MM.1S (cell line): ENCODE results near the gene FBXL13.

Experiments
- DNase-seq: peaks from one replicate; pipeline ENCODE4 v3.0.0-alpha.2; 2015
- H2AFZ ChIP-seq: fragments of 300-600 bp; sonication (generic); 2 replicates; pipeline ENCODE4 v1.6.0; 2016; ENCODE audit warnings: antibody characterized with exemption, low read length
- H3F3A ChIP-seq: fragments of 300-600 bp; sonication (generic); 2 replicates; pipeline ENCODE4 v1.6.1; 2016; ENCODE audit warnings: mild to moderate bottlenecking, antibody characterized with exemption, low read length, moderate library complexity, mixed read lengths; ENCODE audit not compliant: insufficient read depth
- H3K27ac ChIP-seq: fragments of 300-600 bp; sonication (generic); 2 replicates; pipeline ENCODE4 v1.5.1; 2016; ENCODE audit warnings: mild to moderate bottlenecking, low read length
- H3K27me3 ChIP-seq: fragments of 300-600 bp; sonication (generic); replicated peaks from 2 replicates; pipeline ENCODE4 v1.6.0; 2016; ENCODE audit warnings: low read length; ENCODE audit not compliant: insufficient read depth
- H3K36me3 ChIP-seq: fragments of 300-600 bp; sonication (generic); replicated peaks from 2 replicates; pipeline ENCODE4 v1.6.1; 2016; ENCODE audit warnings: mild to moderate bottlenecking, low read length, mixed read lengths; ENCODE audit not compliant: insufficient read depth
- H3K4me1 ChIP-seq: fragments of 300-600 bp; sonication (generic); 2 replicates; pipeline ENCODE4 v1.6.1; 2016; ENCODE audit warnings: low read length, mixed read lengths
- H3K4me2 ChIP-seq: fragments of 300-600 bp; sonication (generic); 2 replicates; pipeline ENCODE4 v1.6.0; 2016; ENCODE audit warnings: low read depth, low read length
- H3K4me3 ChIP-seq: fragments of 300-600 bp; sonication (generic); 2 replicates; pipeline ENCODE4 v1.5.1; 2016; ENCODE audit warnings: low read length, mixed read lengths
- H3K79me2 ChIP-seq: fragments of 300-600 bp; sonication (generic); 2 replicates; pipeline ENCODE4 v1.6.1; 2016; ENCODE audit warnings: mixed run types, low read length, mixed read lengths
- H3K9ac ChIP-seq: fragments of 300-600 bp; sonication (generic); 2 replicates; pipeline ENCODE4 v1.6.1; 2016; ENCODE audit warnings: low read length, mixed read lengths
- H3K9me2 ChIP-seq: fragments of 300-600 bp; sonication (generic); replicated peaks from 2 replicates; pipeline ENCODE4 v1.6.1; 2016; ENCODE audit warnings: mild to moderate bottlenecking, low read length, mixed read lengths; ENCODE audit not compliant: insufficient read depth
- H3K9me3 ChIP-seq: fragments of 300-600 bp; sonication (generic); replicated peaks from 2 replicates; pipeline ENCODE4 v1.6.1; 2016; ENCODE audit warnings: mild to moderate bottlenecking, low read length, mixed read lengths; ENCODE audit not compliant: insufficient read depth
- H4K20me1 ChIP-seq: fragments of 300-600 bp; sonication (generic); 2 replicates; pipeline ENCODE4 v1.6.1; 2016; ENCODE audit warnings: mild to moderate bottlenecking, low read length, moderate library complexity, mixed read lengths; ENCODE audit not compliant: insufficient read depth
- EZH2 ChIP-seq: fragments of 300-600 bp; sonication (generic); optimal IDR thresholded peaks from 2 replicates; pipeline ENCODE3; 2017; ENCODE audit warnings: low read depth, mild to moderate bottlenecking, antibody characterized with exemption, low read length, mixed read lengths
- EZH2phosphoT487 ChIP-seq: fragments of 300-600 bp; sonication (generic); IDR thresholded peaks from 2 replicates; pipeline ENCODE4 v1.6.1; 2018; ENCODE audit warnings: antibody characterized with exemption, low read length
- TF ChIP-seq, protein P1 (sequence below): fragments of 300-600 bp; sonication (generic); IDR thresholded peaks from 2 replicates; pipeline ENCODE4 v1.5.1; 2016; ENCODE audit warnings: antibody characterized with exemption, low read length, mixed read lengths

The FBXL13 gene

DNA sequence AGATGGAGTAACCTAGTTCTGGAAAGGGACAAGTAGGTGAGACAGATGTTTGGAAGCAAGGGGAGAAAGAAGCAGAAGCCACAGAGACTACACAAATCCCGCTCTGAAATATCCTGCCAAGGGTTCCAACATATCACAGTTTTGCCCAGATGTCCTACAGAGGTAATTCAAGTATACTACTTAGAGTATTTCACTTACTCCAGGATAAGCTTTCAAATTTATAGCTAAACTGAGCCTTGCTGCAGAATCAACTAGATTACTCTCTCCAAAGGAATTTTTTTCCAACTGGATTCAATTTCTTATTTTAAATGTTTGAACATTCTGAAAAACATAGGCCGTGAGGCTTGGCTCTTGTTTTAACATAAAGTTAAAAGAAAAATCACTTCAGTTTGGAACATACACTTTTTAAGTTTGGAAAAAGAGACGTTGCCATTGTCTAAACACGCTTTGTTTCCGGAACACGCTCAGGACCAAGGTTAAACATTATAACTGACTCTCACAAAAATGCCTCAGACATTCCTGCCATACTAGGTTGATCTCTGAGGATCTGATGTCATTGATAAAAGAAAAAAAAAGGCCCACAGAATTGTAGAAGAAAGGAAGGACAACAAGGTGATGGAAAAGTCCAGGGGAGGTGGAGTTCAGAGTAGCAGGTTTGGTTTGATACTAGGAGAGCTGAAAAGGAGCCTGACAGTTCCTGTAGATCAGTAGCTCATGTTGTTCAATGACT lies 251.0 kb downstream of the FBXL13 start:
- Histone ChIP-seq H3K9me2 (no peaks in the 10 kb centered on the region), H2AFZ (no peak overlapping the region), H3K79me2 (no peaks in the 10 kb centered on the region), H3K27me3 (no peaks in the 10 kb centered on the region), H3K36me3 (no peaks in the 10 kb centered on the region), H4K20me1 (no peaks in the 10 kb centered on the region), H3K4me3 (no peak overlapping the region), H3K9ac (no peak overlapping the region), H3K27ac (no peak overlapping the region), H3K4me2 (no peak overlapping the region), H3K4me1 (no peaks in the 10 kb centered on the region), H3K9me3 (no peaks in the 10 kb centered on the region), H3F3A (no peaks in the 10 kb centered on the region)
- DNase-seq = no peak
- TF ChIP-seq, protein P1, sequence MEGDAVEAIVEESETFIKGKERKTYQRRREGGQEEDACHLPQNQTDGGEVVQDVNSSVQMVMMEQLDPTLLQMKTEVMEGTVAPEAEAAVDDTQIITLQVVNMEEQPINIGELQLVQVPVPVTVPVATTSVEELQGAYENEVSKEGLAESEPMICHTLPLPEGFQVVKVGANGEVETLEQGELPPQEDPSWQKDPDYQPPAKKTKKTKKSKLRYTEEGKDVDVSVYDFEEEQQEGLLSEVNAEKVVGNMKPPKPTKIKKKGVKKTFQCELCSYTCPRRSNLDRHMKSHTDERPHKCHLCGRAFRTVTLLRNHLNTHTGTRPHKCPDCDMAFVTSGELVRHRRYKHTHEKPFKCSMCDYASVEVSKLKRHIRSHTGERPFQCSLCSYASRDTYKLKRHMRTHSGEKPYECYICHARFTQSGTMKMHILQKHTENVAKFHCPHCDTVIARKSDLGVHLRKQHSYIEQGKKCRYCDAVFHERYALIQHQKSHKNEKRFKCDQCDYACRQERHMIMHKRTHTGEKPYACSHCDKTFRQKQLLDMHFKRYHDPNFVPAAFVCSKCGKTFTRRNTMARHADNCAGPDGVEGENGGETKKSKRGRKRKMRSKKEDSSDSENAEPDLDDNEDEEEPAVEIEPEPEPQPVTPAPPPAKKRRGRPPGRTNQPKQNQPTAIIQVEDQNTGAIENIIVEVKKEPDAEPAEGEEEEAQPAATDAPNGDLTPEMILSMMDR = no peak
- TF ChIP-seq EZH2 = no peak
- no peak for TF ChIP-seq EZH2phosphoT487

- no peaks in the 10 kb centered on the region for H3K36me3 ChIP-seq
- no peak for DNase-seq
- no peak overlapping the region for H3K4me3 ChIP-seq
- no peaks in the 10 kb centered on the region for H4K20me1 ChIP-seq
- TF ChIP-seq, protein P1 = no peak
- no peak for TF ChIP-seq EZH2
- no peak for TF ChIP-seq EZH2phosphoT487
- no peak overlapping the region for H3K27ac ChIP-seq
- no peaks in the 10 kb centered on the region for H3K9me2 ChIP-seq
- no peaks in the 10 kb centered on the region for H3K4me1 ChIP-seq
- no peaks in the 10 kb centered on the region for H3K27me3 ChIP-seq
- H2AFZ ChIP-seq = no peak overlapping the region
- no peaks in the 10 kb centered on the region for H3K79me2 ChIP-seq
- H3K4me2 ChIP-seq = no peak overlapping the region
- H3K9me3 ChIP-seq = no peaks in the 10 kb centered on the region
- H3K9ac ChIP-seq = no peak overlapping the region
- H3F3A ChIP-seq = no peaks in the 10 kb centered on the region
Measured at GRCh38 chr7:102821994-102822747, 252.4 kb downstream of the FBXL13 start.

- Histone ChIP-seq H3K9ac (no peak overlapping the region), H3K27ac (no peak overlapping the region), H4K20me1 (no peaks in the 10 kb centered on the region), H3K36me3 (no peaks in the 10 kb centered on the region), H3K9me2 (no peaks in the 10 kb centered on the region), H3K4me2 (no peak overlapping the region), H3K79me2 (no peaks in the 10 kb centered on the region), H3K4me1 (no peaks in the 10 kb centered on the region), H3K9me3 (no peaks in the 10 kb centered on the region), H3K4me3 (no peak overlapping the region), H2AFZ (no peak overlapping the region), H3F3A (no peaks in the 10 kb centered on the region), H3K27me3 (no peaks in the 10 kb centered on the region)
- DNase-seq = no peak
- no peak for TF ChIP-seq EZH2
- TF ChIP-seq EZH2phosphoT487 = no peak
- TF ChIP-seq, protein P1 = no peak
Measured at GRCh38 chr7:102819151-102819550, 255.4 kb downstream of the FBXL13 start.
